ENCODE measurements around the gene OR1L8.

- no peak for TF ChIP-seq TCF7L2 (IDR thresholded peaks at IDR 0.05; ENCODE audit: low read depth, low read length)
- TF ChIP-seq CTCF (IDR thresholded peaks at IDR 0.05) = no peak
Observed at GRCh38 chr9:122579874-122580273, 3.3 kb downstream of the OR1L8 start.

Measured in Panc1 (cell line).